Activated CD8-positive, alpha-beta T cell treated with anti-CD3 and anti-CD28 coated beads for 36 hours (primary cell): ENCODE results near the gene POU2F3. TPM values are rescaled to one million over a fixed set of nuclear protein-coding genes. Genes with fewer than 3 reads are reported as not detected.

Experiments
- ATAC-seq: fragments of 200-7000 bp; cut with Tn5 transposase; one replicate; pipeline ENCODE4 v1.10.0; 2021; ENCODE audit warnings: mild to moderate bottlenecking, moderate library complexity
- CTCF ChIA-PET: fragments of 350-600 bp; sonication (Branson Sonifier 250); formaldehyde crosslinking; loops from one replicate; lab custom pipeline; 2021; ENCODE audit warnings: antibody characterized with exemption; lab: Charles Lee
- POLR2A ChIA-PET: fragments of 350-600 bp; sonication (Branson Sonifier 250); formaldehyde crosslinking; loops from one replicate; lab custom pipeline; 2021; ENCODE audit warnings: antibody characterized with exemption; lab: Charles Lee
- DNase-seq: peaks from one replicate; pipeline ENCODE4 v3.0.0-alpha.2; 2020
- H3K27ac Mint-ChIP-seq: one replicate; pipeline ENCODE4 v1.8.0; 2021; ENCODE audit warnings: mild to moderate bottlenecking, mixed read lengths
- H3K27me3 Mint-ChIP-seq: one replicate; pipeline ENCODE4 v1.8.0; 2021; ENCODE audit warnings: mixed read lengths
- H3K36me3 Mint-ChIP-seq: one replicate; pipeline ENCODE4 v1.8.0; 2021; ENCODE audit warnings: low read depth, mixed read lengths
- H3K4me1 Mint-ChIP-seq: one replicate; pipeline ENCODE4 v1.8.0; 2021; ENCODE audit warnings: low read depth, mixed read lengths
- H3K4me3 Mint-ChIP-seq: one replicate; pipeline ENCODE4 v1.8.0; 2021; ENCODE audit warnings: mild to moderate bottlenecking, moderate library complexity, mixed read lengths
- H3K9me3 Mint-ChIP-seq: one replicate; pipeline ENCODE4 v1.8.0; 2021; ENCODE audit warnings: mixed read lengths
- intact Hi-C: fragments of 100-400 bp; cut with micrococcal nuclease; formaldehyde crosslinking; loops from one replicate; pipeline ENCODE4 v1.10.0; 2022
- total RNA-seq, 2 experiments: library from RNA; stranded (reverse); gene quantifications; one replicate each; pipeline ENCODE4 v1.2.3, GENCODE V29; 2021
- TF ChIP-seq, protein P1 (sequence below): fragments of 200-600 bp; IDR thresholded peaks from one replicate; pipeline ENCODE4 v1.8.0; 2022; ENCODE audit warnings: antibody characterized with exemption, mild to moderate bottlenecking

Gene POU2F3
- total RNA-seq, 2 experiments from 2014 or later, result not detected

DNA sequence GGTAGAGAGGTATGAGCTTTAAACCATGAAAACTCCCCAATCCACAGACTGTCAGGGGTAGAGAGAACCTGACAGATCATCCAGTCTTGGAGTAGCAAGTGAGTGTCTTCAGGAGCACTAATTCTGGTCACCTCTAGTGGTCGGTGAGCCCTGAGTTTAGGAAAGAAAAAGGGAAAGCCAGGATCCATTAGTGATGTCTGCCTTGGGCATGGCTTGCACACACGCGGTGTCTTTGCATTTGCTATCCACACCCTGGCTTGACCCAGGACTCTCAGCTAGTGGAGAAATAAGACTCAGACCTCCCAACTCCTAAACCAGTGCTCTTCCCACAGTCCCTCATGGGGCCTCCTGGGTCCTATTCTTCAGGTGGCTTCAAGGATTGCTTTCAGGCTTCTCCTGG lies 19.3 kb downstream of the POU2F3 start:
- intact Hi-C loops, result no loop called here
- TF ChIP-seq, protein P1, sequence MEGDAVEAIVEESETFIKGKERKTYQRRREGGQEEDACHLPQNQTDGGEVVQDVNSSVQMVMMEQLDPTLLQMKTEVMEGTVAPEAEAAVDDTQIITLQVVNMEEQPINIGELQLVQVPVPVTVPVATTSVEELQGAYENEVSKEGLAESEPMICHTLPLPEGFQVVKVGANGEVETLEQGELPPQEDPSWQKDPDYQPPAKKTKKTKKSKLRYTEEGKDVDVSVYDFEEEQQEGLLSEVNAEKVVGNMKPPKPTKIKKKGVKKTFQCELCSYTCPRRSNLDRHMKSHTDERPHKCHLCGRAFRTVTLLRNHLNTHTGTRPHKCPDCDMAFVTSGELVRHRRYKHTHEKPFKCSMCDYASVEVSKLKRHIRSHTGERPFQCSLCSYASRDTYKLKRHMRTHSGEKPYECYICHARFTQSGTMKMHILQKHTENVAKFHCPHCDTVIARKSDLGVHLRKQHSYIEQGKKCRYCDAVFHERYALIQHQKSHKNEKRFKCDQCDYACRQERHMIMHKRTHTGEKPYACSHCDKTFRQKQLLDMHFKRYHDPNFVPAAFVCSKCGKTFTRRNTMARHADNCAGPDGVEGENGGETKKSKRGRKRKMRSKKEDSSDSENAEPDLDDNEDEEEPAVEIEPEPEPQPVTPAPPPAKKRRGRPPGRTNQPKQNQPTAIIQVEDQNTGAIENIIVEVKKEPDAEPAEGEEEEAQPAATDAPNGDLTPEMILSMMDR, result no peak
- ChIA-PET POLR2A (interaction anchor here (0.7 kb wide), 1 partner anchor 10 kb away, joined by 3 read pairs; no protein-coding TSS in a partner anchor), CTCF (interaction anchor here (0.7 to 2.1 kb wide), 3 partner anchors 15 to 44 kb away, joined by 4 to 8 read pairs (median 7); no protein-coding TSS in a partner anchor)
- H3K4me3 Mint-ChIP-seq, result no peak overlapping the region
- no peaks in the 10 kb centered on the region for H3K9me3 Mint-ChIP-seq
- no peak for ATAC-seq
- peaks cover 49% of the 10 kb centered on the region for H3K27me3 Mint-ChIP-seq
- no peak for DNase-seq
- H3K4me1 Mint-ChIP-seq, result peaks cover 7% of the 10 kb centered on the region
- no peaks in the 10 kb centered on the region for H3K36me3 Mint-ChIP-seq
- no peak overlapping the region for H3K27ac Mint-ChIP-seq

DNA sequence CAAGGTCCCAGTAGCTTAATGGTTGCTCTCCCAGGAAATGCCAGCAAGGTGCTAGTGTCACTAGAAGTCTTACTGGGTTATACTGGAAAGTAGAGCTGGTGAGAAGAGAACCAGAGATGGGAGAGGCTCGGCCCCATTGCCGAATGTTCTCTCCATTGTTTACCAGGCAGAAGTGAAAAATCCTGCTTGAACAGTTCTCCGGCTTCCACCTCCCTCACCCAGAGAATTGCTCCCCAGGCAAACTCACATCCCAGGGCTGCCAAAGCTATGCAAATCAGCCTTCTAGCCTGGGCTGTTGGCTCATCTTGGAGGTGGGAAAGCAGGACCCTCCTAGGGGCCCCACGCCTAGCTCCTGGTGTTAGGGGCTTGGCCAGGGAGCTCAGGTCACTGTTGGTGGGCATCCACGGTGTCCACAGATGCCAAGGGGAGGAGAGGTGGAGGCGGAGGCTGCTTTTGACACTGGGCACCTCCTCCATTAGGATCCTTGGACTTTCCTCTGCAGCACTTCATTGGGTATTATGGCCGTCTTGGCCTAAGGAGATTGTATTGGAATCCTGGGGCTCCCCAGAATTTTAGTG lies 20.1 kb downstream of the POU2F3 start:
- CTCF ChIA-PET, result interaction anchor here (2.1 kb wide), 1 partner anchor 43 kb away, joined by 8 read pairs; no protein-coding TSS in a partner anchor
- Mint-ChIP-seq H3K4me3 (no peak overlapping the region), H3K27me3 (peaks cover 42% of the 10 kb centered on the region), H3K27ac (no peak overlapping the region), H3K9me3 (no peaks in the 10 kb centered on the region), H3K4me1 (peaks cover 5% of the 10 kb centered on the region), H3K36me3 (no peaks in the 10 kb centered on the region)
- POLR2A ChIA-PET, result interaction anchor here (0.7 kb wide), 1 partner anchor 11 kb away, joined by 3 read pairs; no protein-coding TSS in a partner anchor
- TF ChIP-seq, protein P1, result no peak
- ATAC-seq (no peak), DNase-seq (no peak)
- intact Hi-C loops, result no loop called here

DNA sequence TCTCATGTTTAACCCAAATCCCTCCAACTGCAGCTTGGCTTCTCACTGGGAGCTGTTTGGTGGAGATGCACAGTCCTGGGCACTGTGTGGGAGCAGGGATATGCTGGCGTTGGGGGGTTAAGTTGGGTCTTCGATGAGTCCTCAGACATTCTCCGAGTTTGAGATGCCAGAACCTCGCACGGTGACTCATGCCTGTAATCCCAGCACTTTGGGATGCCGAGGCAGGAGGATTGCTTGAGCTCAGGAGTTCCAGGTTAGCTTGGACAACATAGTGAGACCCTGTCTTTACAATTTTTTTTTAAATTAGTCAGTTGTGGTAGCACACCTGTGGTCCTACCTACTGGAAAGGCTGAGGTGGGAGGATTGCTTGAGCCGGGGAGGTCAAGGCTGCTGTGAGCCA lies 20.7 kb downstream of the POU2F3 start:
- TF ChIP-seq, protein P1, result no peak
- no peak overlapping the region for H3K27ac Mint-ChIP-seq
- peaks cover 37% of the 10 kb centered on the region for H3K27me3 Mint-ChIP-seq
- no peak for DNase-seq
- no peaks in the 10 kb centered on the region for H3K36me3 Mint-ChIP-seq
- no peaks in the 10 kb centered on the region for H3K9me3 Mint-ChIP-seq
- peaks cover 2% of the 10 kb centered on the region for H3K4me1 Mint-ChIP-seq
- POLR2A ChIA-PET, result no interaction called here
- CTCF ChIA-PET, result interaction anchor here (2.1 kb wide), 1 partner anchor 42 kb away, joined by 8 read pairs; no protein-coding TSS in a partner anchor
- no peak overlapping the region for H3K4me3 Mint-ChIP-seq
- intact Hi-C loops, result no loop called here
- no peak for ATAC-seq

DNA sequence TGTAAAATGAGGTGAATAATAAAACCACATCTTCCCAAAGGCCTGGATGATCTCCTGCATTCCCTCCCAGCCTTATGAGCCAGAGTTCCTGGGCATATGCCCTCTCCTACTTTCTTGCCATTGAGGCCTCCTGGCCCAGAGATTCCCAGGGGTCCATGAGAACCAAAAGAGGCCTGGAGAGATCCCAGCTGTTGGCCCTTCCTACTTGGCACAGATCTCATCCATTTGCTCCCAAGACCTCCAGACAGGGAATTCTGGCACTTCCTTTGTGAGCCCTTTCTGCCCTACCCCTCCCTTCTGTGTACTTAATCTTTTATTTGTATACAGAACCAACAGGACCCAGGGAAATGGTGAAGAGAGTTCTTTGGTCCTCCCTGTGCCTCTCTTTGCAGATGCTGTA lies 21.4 kb downstream of the POU2F3 start:
- CTCF ChIA-PET, result interaction anchor here (2.1 kb wide), 1 partner anchor 41 kb away, joined by 8 read pairs; no protein-coding TSS in a partner anchor
- Mint-ChIP-seq H3K27me3 (peaks cover 37% of the 10 kb centered on the region), H3K4me3 (no peak overlapping the region), H3K36me3 (no peaks in the 10 kb centered on the region), H3K9me3 (no peaks in the 10 kb centered on the region), H3K27ac (no peak overlapping the region), H3K4me1 (no peaks in the 10 kb centered on the region)
- intact Hi-C loops, result no loop called here
- TF ChIP-seq, protein P1, result no peak
- POLR2A ChIA-PET, result no interaction called here
- no peak for ATAC-seq
- DNase-seq, result no peak

DNA sequence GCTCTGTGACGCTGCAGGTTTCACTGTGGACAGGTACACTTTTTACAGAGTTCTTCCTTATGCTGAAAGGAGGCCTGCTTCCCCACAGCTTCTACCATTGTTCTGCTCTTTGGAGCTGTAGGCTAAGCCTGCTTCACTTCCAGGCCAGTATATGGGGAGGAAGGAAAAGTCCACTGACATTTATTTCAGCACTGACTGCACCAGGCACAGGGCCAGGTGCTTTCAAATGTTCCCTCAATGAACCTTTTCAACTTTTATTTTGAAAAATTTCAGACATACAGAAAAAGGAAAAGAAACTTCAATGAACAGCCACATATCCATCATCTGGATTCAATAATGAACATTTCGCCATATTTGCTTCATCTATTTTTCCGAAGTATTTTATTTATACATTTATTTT lies 22.0 kb downstream of the POU2F3 start:
- no peaks in the 10 kb centered on the region for H3K36me3 Mint-ChIP-seq
- no peak overlapping the region for H3K27ac Mint-ChIP-seq
- no peaks in the 10 kb centered on the region for H3K9me3 Mint-ChIP-seq
- no peak for ATAC-seq
- POLR2A ChIA-PET, result no interaction called here
- intact Hi-C loops, result no loop called here
- no peaks in the 10 kb centered on the region for H3K4me1 Mint-ChIP-seq
- DNase-seq, result no peak
- H3K27me3 Mint-ChIP-seq, result peaks cover 38% of the 10 kb centered on the region
- CTCF ChIA-PET, result no interaction called here
- no peak overlapping the region for H3K4me3 Mint-ChIP-seq
- TF ChIP-seq, protein P1, result no peak
